ENCODE results near the gene CFI. TPM values are rescaled to one million over a fixed set of nuclear protein-coding genes. Genes with fewer than 3 reads are reported as not detected.

CFI gene
- total RNA-seq, 2 donors from 2014 or later: 1.6 to 6.8 TPM

- H3K4me3 ChIP-seq: no peak overlapping the region
- H3K27me3 ChIP-seq: no peaks in the 10 kb centered on the region
- H3K4me1 ChIP-seq: no peaks in the 10 kb centered on the region
- H3K9ac ChIP-seq (ENCODE audit: low read depth in 2 of 2, low read length in 2 of 2): no peak overlapping the region
- no peak for DNase-seq
- TF ChIP-seq CTCF (IDR thresholded peaks at IDR 0.05): no peak
- no peak overlapping the region for H3K27ac ChIP-seq
- no peaks in the 10 kb centered on the region for H3K9me3 ChIP-seq
- intact Hi-C loops (cut with DNase I): no loop called here
- H3K36me3 ChIP-seq: no peaks in the 10 kb centered on the region
Measured at GRCh38 chr4:109751852-109752251, 49.9 kb downstream of the CFI start.

GRCh38 chr4:109750652-109751244, 51.1 kb downstream of the CFI start:
- no peak for DNase-seq
- no peaks in the 10 kb centered on the region for H3K27me3 ChIP-seq
- no peaks in the 10 kb centered on the region for H3K9me3 ChIP-seq
- no peaks in the 10 kb centered on the region for H3K4me1 ChIP-seq
- H3K36me3 ChIP-seq: no peaks in the 10 kb centered on the region
- no peak overlapping the region for H3K9ac ChIP-seq (ENCODE audit: low read depth in 2 of 2, low read length in 2 of 2)
- TF ChIP-seq CTCF (IDR thresholded peaks at IDR 0.05): no peak
- H3K4me3 ChIP-seq: no peak overlapping the region
- no peak overlapping the region for H3K27ac ChIP-seq
- intact Hi-C loops (cut with DNase I): no loop called here

- H3K36me3 ChIP-seq: no peaks in the 10 kb centered on the region
- no peak for TF ChIP-seq CTCF (IDR thresholded peaks at IDR 0.05)
- H3K9ac ChIP-seq (ENCODE audit: low read depth in 2 of 2, low read length in 2 of 2): no peak overlapping the region
- no peaks in the 10 kb centered on the region for H3K4me1 ChIP-seq
- no peak overlapping the region for H3K27ac ChIP-seq
- H3K4me3 ChIP-seq: no peak overlapping the region
- intact Hi-C loops (cut with DNase I): no loop called here
- no peaks in the 10 kb centered on the region for H3K27me3 ChIP-seq
- no peaks in the 10 kb centered on the region for H3K9me3 ChIP-seq
- no peak for DNase-seq
Measured at GRCh38 chr4:109749388-109750082, 52.3 kb downstream of the CFI start.

GRCh38 chr4:109748114-109748513, 53.7 kb downstream of the CFI start:
- intact Hi-C loops (cut with DNase I): no loop called here
- Histone ChIP-seq H3K9me3 (no peaks in the 10 kb centered on the region), H3K4me3 (no peak overlapping the region), H3K4me1 (no peaks in the 10 kb centered on the region), H3K27ac (no peak overlapping the region), H3K36me3 (no peaks in the 10 kb centered on the region), H3K27me3 (no peaks in the 10 kb centered on the region), H3K9ac (ENCODE audit: low read depth in 2 of 2, low read length in 2 of 2) (no peak overlapping the region)
- no peak for TF ChIP-seq CTCF (IDR thresholded peaks at IDR 0.05)
- no peak for DNase-seq

- intact Hi-C loops (cut with DNase I): no loop called here
- H3K4me1 ChIP-seq: no peaks in the 10 kb centered on the region
- H3K27me3 ChIP-seq: no peaks in the 10 kb centered on the region
- TF ChIP-seq CTCF (IDR thresholded peaks at IDR 0.05): no peak
- no peak overlapping the region for H3K27ac ChIP-seq
- H3K9me3 ChIP-seq: no peaks in the 10 kb centered on the region
- H3K4me3 ChIP-seq: no peak overlapping the region
- no peaks in the 10 kb centered on the region for H3K36me3 ChIP-seq
- H3K9ac ChIP-seq (ENCODE audit: low read depth in 2 of 2, low read length in 2 of 2): no peak overlapping the region
- no peak for DNase-seq
Measured at GRCh38 chr4:109746728-109747127, 55.1 kb downstream of the CFI start.

Measured in colonic mucosa (tissue), 4 donors.